ENCODE results near the gene TAF11. TPM values are rescaled to one million over a fixed set of nuclear protein-coding genes. Genes with fewer than 3 reads are reported as not detected.
A peak's percentile ranks its signal among the peaks of the same experiment; 100 is the strongest.

Gene TAF11
- total and polyA plus RNA-seq, 11 donors = 14.6 to 75.7 (median 21.8) TPM

DNA sequence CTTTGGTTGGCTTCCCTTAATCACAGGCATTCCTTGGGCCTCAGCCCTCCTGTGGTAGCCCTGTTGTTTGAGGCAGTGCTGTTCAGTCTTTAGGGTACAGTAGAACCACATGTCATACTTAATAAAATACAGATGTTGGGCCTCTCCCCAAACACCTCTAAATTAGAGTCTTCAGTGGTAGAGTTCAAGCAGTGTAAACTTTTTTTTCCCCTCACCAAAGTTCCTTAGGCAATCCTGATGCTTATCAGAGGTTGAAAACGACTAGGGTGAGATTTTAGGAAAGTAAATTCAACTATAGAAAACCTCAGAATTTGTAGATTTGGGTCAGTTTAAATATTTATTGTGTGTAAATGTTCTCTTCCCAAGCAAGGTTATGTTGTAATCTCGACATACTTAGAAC, 51.4 kb downstream of the TAF11 start:
- peaks cover 0 to 76% (median 58%) of the 10 kb centered on the region in 9 donors for H3K36me3 ChIP-seq
- intact Hi-C loops (cut with DNase I) = no loop called here

DNA sequence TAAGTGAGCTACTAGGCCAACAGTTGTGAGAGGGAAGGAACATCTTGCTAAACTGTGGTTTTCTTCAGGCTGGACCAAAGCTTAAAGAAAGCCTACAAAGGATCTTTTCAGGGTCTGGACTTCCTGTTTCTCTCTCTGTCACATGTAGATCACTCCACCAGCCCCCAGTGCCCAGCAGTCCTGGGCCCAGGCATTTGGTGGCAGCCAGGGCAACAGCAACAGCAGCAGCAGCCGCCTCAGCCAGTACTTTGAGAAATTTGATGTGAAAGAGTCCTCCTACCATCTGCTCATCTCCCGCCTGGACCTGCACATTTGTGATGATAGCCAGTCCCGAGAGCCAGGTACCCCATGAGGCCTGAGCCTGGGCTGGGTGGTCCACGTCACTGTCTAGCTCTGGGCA, 51.8 kb downstream of the TAF11 start:
- peak overlapping the region in 1 of 12 donors; percentile 43 for H3K27ac ChIP-seq

More for the DNA sequence above, 51.4 kb downstream of the TAF11 start:
- H3K27me3 ChIP-seq = no peaks in the 10 kb centered on the region
- no peaks in the 10 kb centered on the region for H3K9me3 ChIP-seq
- DNase-seq (no peak), ATAC-seq (no peak)
- no peak overlapping the region for H3K27ac ChIP-seq
- WGBS, 4 donors = 79 to 90% (median 85%) methylated on average over 2 of the region's 2 CpGs
- no peak overlapping the region for H3K4me3 ChIP-seq
- TF ChIP-seq POLR2A (IDR thresholded peaks at IDR 0.05) = no peak
- TF ChIP-seq, protein P1, sequence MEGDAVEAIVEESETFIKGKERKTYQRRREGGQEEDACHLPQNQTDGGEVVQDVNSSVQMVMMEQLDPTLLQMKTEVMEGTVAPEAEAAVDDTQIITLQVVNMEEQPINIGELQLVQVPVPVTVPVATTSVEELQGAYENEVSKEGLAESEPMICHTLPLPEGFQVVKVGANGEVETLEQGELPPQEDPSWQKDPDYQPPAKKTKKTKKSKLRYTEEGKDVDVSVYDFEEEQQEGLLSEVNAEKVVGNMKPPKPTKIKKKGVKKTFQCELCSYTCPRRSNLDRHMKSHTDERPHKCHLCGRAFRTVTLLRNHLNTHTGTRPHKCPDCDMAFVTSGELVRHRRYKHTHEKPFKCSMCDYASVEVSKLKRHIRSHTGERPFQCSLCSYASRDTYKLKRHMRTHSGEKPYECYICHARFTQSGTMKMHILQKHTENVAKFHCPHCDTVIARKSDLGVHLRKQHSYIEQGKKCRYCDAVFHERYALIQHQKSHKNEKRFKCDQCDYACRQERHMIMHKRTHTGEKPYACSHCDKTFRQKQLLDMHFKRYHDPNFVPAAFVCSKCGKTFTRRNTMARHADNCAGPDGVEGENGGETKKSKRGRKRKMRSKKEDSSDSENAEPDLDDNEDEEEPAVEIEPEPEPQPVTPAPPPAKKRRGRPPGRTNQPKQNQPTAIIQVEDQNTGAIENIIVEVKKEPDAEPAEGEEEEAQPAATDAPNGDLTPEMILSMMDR (IDR thresholded peaks at IDR 0.05) = no peak
- peaks cover 0 to 21% (median 0%) of the 10 kb centered on the region in 12 donors for H3K4me1 ChIP-seq

DNA sequence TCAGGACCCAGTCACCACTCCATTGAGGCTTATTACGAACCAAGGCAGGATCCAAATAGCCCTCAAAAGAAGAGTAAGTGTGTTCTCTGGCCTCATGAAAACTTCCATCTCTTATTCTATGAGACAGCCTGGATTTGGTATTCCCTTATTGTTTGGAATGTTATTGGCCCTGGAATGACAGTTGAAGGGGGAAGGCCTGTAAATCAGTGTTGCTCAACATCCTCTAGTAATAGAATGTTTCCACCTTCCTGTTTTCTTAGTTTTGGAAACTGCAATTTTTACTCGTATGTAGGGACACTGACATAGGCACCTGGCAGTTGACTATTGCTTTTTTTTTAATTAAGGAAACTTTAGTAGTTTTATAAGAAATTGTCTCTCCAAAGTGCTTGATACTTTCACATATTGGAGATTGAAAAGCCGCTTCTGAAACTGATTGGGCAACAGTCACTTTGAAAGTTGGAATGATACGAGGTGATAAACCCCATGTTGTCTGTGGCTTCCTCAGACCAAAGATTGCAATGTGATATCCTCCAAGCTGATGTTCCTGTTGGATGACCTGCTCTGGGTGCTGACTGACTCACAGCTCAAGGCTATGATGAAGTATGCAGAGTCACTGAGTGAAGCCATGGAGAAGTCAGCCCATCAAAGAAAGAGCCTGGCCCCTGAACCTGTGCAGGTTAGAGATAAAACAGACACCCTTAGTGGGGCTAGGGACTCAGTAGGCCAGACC, 52.9 kb downstream of the TAF11 start:
- 87 to 93% (median 91%) methylated on average over 4 of the region's 4 CpGs for WGBS, 4 donors
- intact Hi-C loops (cut with DNase I) = no loop called here
- TF ChIP-seq, protein P1 (IDR thresholded peaks at IDR 0.05) = no peak
- TF ChIP-seq POLR2A (IDR thresholded peaks at IDR 0.05) = no peak
- Histone ChIP-seq H3K27me3 (no peaks in the 10 kb centered on the region), H3K36me3 (peaks cover 0 to 84% (median 60%) of the 10 kb centered on the region in 9 donors), H3K4me3 (no peak overlapping the region), H3K9me3 (no peaks in the 10 kb centered on the region), H3K4me1 (peaks cover 0 to 21% (median 0%) of the 10 kb centered on the region in 12 donors), H3K27ac (no peak overlapping the region)
- no peak for DNase-seq
- ATAC-seq = no peak

More for the DNA sequence above, 51.8 kb downstream of the TAF11 start:
- Histone ChIP-seq H3K27me3 (no peaks in the 10 kb centered on the region), H3K4me3 (no peak overlapping the region), H3K4me1 (peaks cover 0 to 21% (median 0%) of the 10 kb centered on the region in 12 donors), H3K36me3 (peaks cover 0 to 76% (median 60%) of the 10 kb centered on the region in 9 donors), H3K9me3 (no peaks in the 10 kb centered on the region)
- WGBS, 4 donors = 89 to 96% (median 94%) methylated on average over 3 to 4 of the region's 4 CpGs
- TF ChIP-seq, protein P1 (IDR thresholded peaks at IDR 0.05) = no peak
- TF ChIP-seq POLR2A (IDR thresholded peaks at IDR 0.05) = no peak
- intact Hi-C loops (cut with DNase I) = no loop called here
- DNase-seq = no peak
- no peak for ATAC-seq

DNA sequence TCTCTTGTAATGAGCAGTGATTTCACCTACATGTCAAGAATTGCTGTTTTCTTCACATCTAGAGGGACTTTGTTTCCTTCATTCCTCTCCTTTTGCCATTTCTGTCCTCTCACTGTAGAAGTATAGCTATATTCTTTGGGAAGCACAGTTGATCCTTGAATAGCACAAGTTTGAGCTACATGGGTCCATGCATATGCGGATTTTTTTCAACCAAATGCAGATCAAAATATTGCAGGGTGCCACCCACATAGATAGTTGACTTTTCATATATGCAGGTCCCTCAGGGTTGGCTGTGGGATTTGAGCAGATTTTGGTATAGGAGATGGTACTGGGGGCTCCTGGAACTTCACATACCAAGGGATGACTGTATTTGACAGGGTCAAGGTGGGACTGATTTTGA, 54.9 kb downstream of the TAF11 start:
- peaks cover 0 to 96% (median 71%) of the 10 kb centered on the region in 9 donors for H3K36me3 ChIP-seq
- ATAC-seq (no peak), DNase-seq (no peak)
- no peaks in the 10 kb centered on the region for H3K9me3 ChIP-seq
- intact Hi-C loops (cut with DNase I) = no loop called here
- no peak overlapping the region for H3K27ac ChIP-seq
- peaks cover 0 to 21% (median 0%) of the 10 kb centered on the region in 12 donors for H3K4me1 ChIP-seq
- 88 to 100% (median 96%) methylated on average over 1 of the region's 1 CpG for WGBS, 4 donors
- TF ChIP-seq, protein P1 (IDR thresholded peaks at IDR 0.05) = no peak
- no peak for TF ChIP-seq POLR2A (IDR thresholded peaks at IDR 0.05)
- no peaks in the 10 kb centered on the region for H3K27me3 ChIP-seq
- no peak overlapping the region for H3K4me3 ChIP-seq

Measured in heart left ventricle (tissue), 16 donors.